Hematopoietic multipotent progenitor cell treated with erythropoietin and hydrocortisone succinate and interleukin-3 and kit ligand, for 6 days (in vitro differentiated cells): Measurements from ENCODE around the gene SF1.

Experiments
- DNase-seq: peaks from one replicate; pipeline ENCODE4 v3.0.0-alpha.2; 2015

Gene SF1

DNA sequence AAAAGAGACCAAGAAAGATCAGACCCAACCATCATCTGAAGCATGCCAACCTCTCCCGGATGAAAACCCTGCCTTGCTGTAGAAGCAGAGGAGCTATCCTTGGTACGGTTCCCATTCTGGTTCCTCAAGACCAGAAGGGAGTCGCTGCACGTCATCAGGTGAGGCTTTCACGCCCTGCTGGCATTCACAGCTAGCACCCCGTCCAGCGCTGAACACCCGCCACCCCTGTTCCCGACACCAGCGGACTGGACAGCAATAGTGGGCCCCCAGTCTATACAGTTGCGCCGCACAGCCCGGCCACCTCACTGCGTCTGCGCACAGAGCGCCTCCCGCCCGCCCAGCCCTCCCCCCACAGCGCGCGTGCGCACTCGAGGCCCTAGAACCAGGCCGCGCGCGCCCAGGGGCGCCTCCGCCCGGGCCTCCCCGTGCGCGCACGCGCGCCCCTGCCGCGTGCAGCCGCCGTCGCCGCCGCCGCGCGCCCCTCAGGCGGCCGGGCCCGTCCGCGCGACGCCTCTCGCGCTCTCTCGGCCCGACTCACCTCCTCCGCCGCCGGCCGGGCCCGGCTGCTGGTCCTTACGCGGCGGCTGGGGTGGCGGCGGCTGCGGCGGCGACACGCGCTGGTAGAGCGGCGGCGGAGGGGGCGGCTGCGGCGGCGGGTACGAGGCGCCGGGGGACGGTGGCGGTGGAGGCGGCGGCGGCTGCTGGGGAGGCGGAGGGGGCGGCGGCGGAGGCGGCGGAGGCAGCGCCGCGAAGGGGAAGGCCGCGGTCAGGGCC, 706 bp downstream of the SF1 start:
- peak; percentile 94 for DNase-seq

DNA sequence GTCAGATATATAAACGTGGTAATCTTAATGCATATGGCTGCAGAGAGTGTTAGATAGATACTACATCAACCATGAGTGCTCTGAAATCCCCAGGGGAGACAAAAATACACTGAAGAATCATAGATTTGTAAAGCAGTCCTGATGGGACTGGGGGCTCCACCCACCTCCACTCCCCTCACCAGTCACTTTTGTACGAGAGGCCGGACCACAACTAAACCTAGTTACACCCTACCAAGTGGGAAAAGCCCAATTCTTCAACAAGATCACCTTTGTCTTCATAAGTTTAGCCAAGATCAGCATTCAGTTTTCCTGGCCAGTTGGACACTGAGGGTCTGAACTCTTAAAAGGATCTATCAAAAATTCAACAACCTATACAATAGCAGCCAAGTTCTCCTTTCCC, 1.5 kb downstream of the SF1 start:
- DNase-seq, result no peak

DNA sequence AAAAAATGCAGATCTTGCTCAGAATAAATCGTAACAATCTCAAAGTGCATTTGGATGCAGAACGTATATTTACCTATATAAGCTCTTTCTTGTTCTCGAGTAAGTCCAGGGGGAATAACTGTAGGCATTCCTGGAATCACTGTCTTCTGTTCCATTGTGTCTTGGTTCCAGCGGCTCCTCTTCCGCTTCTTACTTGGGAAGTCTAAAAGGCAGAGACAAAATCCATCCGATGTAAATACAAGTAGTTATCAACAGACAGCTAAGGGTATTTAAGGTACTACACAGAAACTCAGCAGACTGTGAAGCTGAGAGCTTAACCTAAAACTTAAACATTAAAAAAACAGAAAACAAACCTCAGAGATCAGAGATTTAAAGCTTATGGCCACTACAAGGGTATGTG, 1.9 kb downstream of the SF1 start:
- DNase-seq, result no peak

DNA sequence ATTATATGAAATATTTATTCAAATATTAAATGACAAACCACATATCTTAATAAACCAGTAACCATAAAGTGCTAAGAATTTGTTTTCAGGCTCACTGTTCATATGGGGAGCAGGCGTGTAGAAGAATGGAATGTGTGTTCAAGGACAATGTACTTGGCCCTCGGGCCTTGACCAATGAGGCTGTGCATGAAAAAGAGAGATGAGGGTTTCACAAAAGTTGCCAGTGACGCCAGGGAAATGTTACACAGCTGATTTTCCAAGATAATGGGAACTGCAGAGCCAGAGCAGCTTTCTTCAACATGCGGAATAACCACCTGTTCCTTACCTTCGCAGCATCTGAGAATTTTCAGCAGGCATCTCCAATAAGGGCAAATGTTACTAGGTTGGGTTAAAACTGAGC, 4.2 kb downstream of the SF1 start:
- no peak for DNase-seq

DNA sequence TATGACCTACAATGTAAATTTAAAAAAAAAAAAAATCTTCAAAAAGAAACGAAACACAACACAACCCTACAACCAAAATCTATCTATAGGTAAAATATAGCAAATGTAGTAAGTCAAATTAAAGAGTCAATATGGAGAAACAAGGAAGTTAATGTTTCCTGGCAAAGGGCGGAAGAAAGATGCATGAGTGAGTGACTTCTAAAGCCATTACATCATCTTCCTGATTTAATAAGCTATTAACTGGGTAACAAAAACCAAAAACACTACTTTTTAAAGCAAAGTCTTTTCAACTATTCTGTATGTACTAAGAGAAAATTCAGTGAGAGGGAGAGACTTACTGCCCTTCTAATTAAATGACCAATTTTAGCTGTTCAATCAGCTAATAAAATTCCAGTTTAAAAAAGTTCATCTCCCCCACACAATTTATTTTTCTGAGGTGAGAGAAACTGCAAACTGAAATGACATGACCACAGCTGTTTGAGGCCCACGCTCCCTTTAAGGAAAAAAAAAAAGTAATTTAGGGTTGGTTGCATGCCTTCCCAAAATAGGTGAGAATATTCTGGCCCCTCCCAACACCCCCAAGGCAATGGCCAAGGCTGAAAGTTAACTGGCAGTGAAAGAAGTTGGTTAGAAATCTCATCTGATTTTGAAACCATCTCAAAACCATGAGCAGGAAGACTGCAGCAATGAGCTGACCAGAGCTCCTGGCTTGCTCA, 5.9 kb downstream of the SF1 start:
- DNase-seq, result peak; percentile 48

DNA sequence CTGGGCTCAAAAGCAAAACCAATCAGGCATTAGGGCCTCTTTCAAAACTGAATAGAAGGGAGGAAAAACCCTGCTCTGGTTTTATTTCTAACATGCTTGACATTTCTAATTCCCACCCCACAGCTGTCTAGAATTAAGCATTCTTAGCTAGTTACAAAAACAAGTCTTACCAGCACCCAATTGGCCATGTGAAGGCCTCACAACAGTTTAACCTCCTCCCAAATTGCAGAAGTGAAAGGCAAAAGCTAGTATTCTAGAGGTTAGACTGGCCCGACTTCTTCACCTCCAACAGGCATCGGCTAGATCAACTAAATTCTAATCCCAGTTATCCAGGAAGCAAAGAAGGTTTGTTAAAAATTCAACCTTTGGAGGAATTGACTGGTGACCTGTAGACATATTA, 6.5 kb downstream of the SF1 start:
- DNase-seq, result no peak

DNA sequence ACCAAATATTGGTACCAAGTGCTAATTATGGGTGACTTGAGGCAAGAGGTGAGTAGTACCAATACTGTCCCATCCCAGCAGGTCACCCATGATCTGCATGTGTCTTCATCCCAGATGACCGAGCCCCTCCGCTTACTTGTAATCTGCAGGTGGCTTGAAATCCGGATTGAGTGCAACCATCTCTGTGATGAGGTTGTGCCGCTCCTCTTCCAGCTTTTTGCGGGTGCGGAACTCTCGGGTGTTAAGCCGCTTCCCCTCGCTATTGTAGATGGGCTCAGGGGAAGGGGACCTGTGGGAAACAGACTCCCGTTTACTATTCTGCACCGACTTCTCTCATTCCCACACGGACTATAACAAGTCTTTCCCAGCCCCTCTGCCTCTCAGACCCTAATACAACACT, 8.2 kb downstream of the SF1 start:
- DNase-seq, result no peak

DNA sequence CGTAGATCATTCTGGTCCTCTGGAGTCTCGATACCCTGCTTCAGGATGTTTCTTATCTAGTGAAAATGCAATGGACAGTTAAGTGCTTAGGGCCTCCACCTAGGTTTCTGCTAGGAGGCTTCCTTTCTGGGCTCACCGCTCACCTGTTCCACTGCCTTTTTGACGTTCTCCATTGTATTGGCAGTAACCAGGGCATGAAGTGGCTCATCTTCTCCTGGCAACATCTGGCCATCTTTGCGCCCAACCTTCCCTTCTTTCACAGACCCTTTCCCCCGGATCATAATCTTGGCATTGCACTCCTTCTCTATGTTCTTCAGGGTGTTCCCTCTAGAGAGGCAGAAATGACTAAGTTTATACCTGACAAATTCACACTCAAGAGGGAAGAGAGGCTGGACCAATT, 9.1 kb downstream of the SF1 start:
- no peak for DNase-seq

DNA sequence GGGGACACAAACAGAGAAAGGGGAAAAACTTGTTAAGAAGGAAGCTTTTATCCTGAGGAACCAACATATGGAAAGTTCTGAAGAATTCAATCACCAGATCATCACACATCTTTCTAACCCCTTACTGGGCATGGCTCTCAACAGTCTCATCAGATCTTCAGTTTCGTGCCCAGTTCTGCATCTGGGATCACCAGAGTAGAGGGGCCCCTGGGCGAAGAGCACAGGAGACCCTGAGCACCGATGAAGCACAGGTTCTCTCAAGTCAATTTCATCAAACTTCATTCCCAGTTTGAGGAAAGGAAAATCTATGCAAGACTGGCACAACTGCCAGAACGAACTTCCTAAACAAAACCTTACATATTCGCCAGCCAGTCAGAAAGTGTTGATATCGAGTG, 10.0 kb downstream of the SF1 start:
- no peak for DNase-seq

DNA sequence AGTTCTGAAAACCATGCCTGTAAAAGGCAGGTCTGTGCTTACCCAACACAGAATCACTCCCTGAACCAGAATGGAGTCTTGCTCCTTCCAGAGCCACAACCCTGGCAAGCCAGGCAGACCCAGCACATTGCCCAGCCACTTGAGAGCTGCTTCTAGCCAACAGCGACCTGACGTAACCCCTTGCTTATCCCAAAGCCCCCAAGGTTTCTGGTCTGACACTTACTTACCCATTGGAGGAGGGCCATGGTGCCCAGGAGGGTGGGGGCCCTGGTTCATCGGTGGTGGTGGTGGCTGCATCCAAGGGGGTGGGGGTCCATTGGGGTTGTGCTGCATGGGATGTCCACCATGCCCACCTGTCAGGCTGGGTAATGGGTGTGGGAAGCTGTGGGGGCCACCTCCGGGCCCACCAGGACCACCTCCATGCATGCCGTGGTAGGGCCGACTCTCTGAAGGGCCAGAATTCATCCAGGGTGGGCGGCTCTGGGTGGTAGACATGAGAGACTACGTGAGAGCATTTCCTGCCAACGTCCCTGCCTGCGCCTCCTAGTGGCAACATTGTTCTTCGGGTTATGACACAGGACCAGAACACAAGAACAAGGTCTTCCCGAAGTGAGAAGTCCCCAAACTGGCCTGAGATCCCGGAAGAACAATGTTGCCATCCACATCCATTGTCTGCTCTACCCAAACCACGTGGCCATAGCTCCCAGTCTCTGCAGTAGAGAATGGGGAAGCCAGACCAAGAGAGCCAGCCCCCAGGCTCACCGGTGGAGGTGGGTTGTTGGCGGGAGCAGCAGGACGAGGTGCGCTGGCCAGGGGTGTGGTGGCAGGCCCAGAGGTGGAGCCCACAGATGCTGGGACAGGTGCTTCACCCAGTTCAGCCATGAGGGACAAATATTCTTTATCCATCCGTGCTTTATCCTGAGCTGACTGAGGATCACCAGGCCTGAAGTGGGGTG, 10.7 kb downstream of the SF1 start:
- peak; percentile 91 for DNase-seq

DNA sequence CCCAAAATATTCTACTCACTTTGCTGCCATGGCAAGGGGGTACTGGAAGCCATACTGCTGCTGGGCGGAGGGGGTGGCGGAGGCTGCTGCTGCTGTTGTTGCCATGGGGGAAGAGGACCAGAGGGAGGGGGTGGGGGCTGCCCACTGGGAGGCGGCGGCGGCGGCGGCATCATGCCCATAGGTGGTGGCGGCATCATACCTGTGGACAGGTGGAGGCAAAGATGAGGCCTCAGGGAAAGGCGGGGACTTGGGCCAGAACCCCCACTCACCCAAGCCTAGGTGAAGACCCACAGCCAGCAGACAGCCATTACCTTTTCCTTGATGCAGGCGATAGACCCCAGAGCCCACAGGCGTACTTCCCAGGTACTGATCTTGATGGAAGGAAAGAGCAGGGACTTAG, 11.5 kb downstream of the SF1 start:
- DNase-seq, result no peak

DNA sequence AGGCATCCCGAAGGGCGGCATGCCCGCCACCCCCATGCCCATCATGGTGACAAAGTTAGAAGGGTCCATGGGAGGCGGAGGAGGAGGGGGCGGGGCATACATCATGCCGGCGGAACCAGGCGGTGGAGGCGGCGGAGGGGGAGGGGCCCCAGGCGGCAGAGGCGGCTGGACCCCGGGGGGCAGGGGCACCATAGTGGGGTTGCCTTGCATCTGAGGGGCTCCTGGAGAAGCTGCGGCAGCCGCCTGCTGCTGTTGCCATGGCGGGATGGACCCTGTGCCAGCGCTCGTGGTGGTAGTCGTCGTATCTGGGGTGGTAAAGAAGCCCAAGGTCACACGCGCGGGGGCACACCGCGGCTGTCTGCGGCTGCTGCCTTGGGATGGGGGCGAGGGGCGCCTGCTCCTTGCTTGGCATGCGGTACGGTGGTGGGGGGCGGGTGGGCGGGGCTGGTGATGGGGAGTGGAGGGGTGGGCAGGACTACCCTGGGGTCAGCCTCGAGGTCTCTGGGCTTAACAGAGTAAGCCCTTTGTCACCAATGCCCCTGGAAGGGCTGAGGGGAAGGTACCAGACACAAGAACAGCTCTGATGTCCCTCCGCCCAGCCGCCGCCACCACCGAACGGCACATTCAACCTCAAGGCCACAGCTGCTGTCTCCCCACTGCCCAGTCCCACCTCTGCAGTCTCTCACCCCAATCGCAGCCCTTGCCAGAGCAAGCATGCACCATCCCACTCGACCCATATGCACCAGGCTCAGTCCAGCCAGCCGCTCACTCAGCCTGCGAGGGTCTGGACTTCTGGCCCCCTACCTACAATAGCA, 12.3 kb downstream of the SF1 start:
- DNase-seq, result no peak

DNA sequence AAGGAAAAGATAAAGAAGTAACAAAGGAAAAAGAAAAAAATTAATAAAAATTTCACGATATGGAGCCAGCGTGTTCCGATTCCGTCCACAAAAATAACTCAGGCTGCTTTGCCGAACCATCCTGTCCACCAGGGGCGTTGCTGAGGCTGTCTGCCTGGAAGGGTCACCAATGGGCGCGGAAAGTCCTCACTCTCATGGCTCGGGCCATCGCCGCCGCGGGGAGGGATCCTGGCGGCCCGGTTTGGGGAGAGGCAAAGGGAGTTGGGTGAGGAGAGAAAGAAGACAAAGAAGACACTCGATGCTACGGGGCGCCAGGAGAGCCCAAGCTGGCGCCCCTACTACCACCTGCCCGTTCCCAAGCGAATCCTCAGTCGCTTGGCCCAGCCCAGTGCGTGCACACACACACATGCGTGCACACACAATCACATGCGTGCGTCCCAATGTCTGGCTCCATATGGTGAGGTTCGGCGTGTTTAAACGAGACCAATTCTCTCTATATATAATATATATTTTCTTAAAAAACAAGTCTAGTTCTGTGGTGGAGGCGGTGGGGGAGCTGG, 13.0 kb downstream of the SF1 start:
- no peak for DNase-seq

DNA sequence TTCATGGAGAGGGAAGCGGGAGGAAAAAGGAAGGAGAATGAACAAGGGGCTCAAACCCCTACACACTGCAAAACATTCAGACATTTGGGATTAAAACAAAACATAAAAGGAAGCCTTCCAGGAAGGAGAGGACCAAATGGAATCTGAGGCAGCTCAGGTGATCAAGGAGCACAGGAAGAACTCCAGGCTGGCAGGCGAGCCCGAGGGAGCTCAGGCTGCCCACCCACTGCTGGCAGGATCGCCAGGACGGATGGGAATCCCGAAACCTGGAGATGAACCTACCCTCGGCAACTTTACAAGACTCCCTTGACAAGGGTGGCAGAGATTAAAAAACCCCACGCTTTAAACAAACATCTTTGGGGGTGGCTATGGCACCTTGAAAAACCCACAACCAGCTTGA, 13.6 kb downstream of the SF1 start:
- DNase-seq, result no peak

DNA sequence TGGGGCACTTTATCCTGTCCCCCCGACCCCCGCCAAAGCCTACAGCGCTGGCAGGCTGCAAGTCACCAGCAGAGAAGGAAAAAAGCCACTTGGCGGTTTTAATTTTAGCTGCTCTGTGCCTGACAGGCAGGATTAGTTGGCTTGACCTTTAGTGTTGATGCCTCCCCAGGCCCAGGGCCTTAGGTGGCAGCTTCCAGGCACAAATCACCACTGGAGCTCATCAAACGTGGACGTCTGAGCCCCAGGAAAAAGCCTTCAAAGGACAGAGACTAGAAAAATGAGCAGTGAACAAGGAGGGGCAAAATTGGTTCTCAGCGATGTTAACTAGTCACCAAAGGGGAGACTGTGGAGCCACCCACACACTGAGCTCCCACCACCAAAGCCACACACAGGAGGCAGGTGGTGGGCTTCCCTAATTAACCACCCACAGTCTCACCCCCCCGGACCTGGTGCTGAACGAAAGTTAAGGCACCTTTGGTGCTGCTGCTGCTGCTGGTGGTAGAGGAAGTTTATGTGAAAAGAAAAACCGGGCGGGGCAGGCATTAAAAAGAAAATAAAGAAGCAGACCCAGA, 14.2 kb downstream of the SF1 start:
- no peak for DNase-seq

DNA sequence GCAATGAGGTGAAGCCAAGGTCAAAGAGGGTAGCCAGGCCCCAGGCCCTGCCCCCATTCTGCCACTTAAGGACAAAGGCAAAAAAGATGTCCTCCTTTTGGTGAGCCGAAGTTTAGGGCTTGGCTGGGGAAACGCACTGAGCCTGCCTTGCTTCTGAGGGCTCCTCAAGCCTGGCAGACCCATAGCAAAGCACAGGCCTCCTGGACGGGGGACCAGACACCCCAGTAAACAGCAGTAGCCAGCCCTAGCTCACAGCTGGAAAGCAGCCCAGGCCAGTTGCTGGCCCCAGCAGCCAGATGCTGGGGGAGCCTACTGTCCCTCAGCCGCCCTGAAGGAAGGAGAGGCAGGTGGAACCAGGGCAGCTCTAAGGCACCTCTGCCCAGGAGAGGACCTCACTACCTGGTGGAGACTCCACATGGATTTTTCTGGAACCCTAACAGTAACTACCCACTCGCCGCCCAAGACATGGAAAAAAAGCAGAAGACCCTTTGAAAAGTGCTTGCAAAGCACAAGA, 14.8 kb downstream of the SF1 start:
- no peak for DNase-seq

DNA sequence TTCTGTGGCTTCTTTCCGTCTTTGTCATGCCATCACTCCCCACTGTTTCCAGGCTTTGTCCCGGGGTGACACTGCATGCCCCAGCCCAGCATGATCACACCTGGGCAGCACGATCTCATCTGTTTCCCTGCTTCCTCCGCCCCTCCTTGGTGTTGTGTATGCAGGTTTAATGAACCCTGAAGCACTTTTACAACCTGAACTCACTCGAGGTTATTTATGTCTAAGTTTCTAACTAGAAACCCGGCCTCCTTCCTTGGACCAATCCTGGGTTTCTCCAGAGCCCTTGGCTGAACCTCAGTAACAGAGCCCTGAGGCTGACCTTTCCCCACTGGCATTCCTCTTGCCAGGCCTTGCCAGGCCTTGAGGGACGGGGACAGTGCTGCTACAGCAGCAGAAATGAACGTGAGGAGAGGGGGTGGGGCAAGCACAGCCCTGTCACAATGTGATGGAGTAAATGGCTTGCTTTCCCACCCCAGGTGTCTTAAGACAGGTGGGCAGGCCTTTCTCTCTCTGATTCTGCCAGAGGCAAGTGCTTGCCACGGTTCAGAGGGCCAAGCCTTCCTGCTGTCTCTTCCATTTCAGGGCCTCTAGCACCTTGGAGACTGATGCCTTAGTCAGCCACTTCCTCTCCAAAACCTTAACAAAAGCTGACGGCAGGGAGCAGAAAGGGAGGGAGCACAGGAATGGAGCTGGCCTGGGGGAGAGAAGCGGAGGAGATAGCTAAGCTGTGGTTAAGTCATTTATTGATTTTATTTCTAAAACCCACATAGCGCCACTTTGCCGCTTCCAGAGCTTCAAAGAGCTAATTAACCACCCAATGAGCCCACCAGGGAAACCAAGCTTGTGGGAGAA, 15.4 kb downstream of the SF1 start:
- no peak for DNase-seq

DNA sequence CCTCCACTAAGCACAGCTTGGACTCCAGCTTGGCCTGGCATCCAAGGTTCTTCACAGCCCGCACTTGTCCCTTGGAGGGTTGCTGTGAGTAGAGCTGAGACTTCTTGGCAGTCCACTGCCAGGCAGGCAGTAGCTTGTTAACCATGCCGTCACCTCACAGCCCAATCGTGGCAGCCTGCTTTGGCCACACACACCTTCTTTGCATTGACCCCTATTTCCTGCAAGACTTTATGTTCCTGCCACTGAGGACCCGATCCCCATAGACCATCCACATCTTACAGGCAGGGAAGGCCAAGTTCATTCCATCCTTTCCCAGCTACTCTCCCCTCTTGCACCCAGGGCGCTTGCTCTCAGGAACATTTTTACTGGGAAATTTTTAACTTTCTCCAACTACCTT, 16.1 kb downstream of the SF1 start:
- no peak for DNase-seq

DNA sequence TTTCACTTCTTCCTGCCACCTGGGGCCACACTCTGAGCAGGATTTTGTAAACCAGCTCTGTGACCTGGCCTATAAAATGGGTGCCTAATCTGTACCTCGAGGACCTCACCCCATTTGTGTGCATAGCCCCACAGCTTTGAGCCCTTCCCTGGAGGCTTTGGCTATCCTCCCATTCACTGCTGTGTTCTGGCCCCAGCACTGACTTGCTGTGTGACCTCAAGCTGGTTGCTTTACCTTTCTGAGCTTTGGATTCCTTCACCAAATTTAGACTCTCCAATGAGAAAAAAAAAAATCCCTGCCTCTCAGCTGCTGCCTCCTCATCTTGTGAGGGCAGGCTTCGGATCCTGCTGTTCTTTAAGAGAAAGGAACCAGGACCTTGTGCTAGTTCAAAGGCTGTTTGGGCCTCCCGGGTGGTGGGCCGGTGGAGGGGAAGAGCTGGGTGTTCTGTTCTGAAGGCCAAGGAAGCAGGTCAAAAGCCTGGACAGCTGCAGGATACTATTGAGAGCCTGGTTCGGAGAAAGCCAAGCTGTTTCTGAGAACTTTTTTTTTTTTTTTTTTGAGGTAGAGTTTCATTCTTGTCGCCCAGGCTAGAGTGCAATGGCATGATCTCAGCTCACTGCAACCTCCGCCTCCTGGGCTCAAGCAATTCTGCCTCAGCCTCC, 17.5 kb downstream of the SF1 start:
- DNase-seq, result no peak
